Left ventricle myocardium inferior (tissue), 1 donor: ENCODE results near the gene LZTS3. TPM values are rescaled to one million over a fixed set of nuclear protein-coding genes. Genes with fewer than 3 reads are reported as not detected.

ENCODE experiments used
- DNase-seq: peaks from one replicate; pipeline ENCODE4 v3.0.0-alpha.2; 2020
- H3K27ac ChIP-seq: fragments of 200-600 bp; replicated peaks from 2 replicates; pipeline ENCODE4 v1.8.0; 2021
- H3K27me3 ChIP-seq: fragments of 200-600 bp; 2 replicates; pipeline ENCODE4 v1.8.0; 2021; ENCODE audit warnings: low read depth
- H3K36me3 ChIP-seq: fragments of 200-600 bp; 2 replicates; pipeline ENCODE4 v1.8.0; 2021
- H3K4me1 ChIP-seq: fragments of 200-600 bp; 2 replicates; pipeline ENCODE4 v1.8.0; 2021
- H3K4me3 ChIP-seq: fragments of 200-600 bp; 2 replicates; pipeline ENCODE4 v1.8.0; 2021; ENCODE audit warnings: mild to moderate bottlenecking, moderate library complexity
- H3K9me3 ChIP-seq: fragments of 200-600 bp; replicated peaks from 2 replicates; pipeline ENCODE4 v1.8.0; 2021
- CTCF ChIP-seq: fragments of 200-600 bp; IDR thresholded peaks from 2 replicates; pipeline ENCODE4 v1.8.0; 2021; ENCODE audit warnings: antibody characterized with exemption, mild to moderate bottlenecking, borderline replicate concordance
- intact Hi-C: fragments of 100-400 bp; cut with micrococcal nuclease; formaldehyde crosslinking; loops from one replicate; pipeline ENCODE4 v1.11.0; 2022
- total RNA-seq: library from RNA; stranded (reverse); fragmentation: NEBNext Ultra II Directional; extraction: Animal tissue kit (Norgen Biotek cat#: 25700); gene quantifications from one replicate; pipeline ENCODE4 v1.2.1, GENCODE V29; 2021
- donor health status: DM: no; HTN: yes; CAD: no; lungs with severe emphysema.

Gene LZTS3
- total RNA-seq, 1 donor from 2014 or later, result 13.4 TPM

- no peaks in the 10 kb centered on the region for H3K27me3 ChIP-seq
These were observed 1.8 kb downstream of the LZTS3 start for GRCh38 chr20:3171391-3172125.

GRCh38 chr20:3168829-3169590 lies 4.3 kb downstream of the LZTS3 start:
- Histone ChIP-seq H3K36me3 (no peaks in the 10 kb centered on the region), H3K27ac (no peak overlapping the region), H3K4me3 (peak overlapping the region; percentile 63), H3K4me1 (peaks cover 38% of the 10 kb centered on the region), H3K27me3 (no peaks in the 10 kb centered on the region), H3K9me3 (no peaks in the 10 kb centered on the region)
- intact Hi-C loops, result no loop called here
- no peak for TF ChIP-seq CTCF
- no peak for DNase-seq

More at GRCh38 chr20:3171391-3172125, 1.8 kb downstream of the LZTS3 start:
- no peak for DNase-seq
- no peak for TF ChIP-seq CTCF
- Histone ChIP-seq H3K27ac (no peak overlapping the region), H3K36me3 (no peaks in the 10 kb centered on the region), H3K4me1 (peaks cover 43% of the 10 kb centered on the region), H3K9me3 (no peaks in the 10 kb centered on the region), H3K4me3 (no peak overlapping the region)
- intact Hi-C loops, result no loop called here

GRCh38 chr20:3168079-3168828 lies 5.1 kb downstream of the LZTS3 start:
- peak; percentile 49 for DNase-seq
- H3K9me3 ChIP-seq, result no peaks in the 10 kb centered on the region
- TF ChIP-seq CTCF, result no peak
- H3K27ac ChIP-seq, result peak overlapping the region; percentile 40
- intact Hi-C loops, result no loop called here
- H3K27me3 ChIP-seq, result no peaks in the 10 kb centered on the region
- H3K36me3 ChIP-seq, result no peaks in the 10 kb centered on the region
- H3K4me1 ChIP-seq, result peaks cover 31% of the 10 kb centered on the region
- peak overlapping the region; percentile 63 for H3K4me3 ChIP-seq

- H3K27ac ChIP-seq, result peak overlapping the region; percentile 40
- H3K4me1 ChIP-seq, result peaks cover 26% of the 10 kb centered on the region
- intact Hi-C loops, result no loop called here
- no peaks in the 10 kb centered on the region for H3K9me3 ChIP-seq
- no peaks in the 10 kb centered on the region for H3K27me3 ChIP-seq
- no peaks in the 10 kb centered on the region for H3K36me3 ChIP-seq
- no peak for TF ChIP-seq CTCF
- peak overlapping the region; percentile 63 for H3K4me3 ChIP-seq
- no peak for DNase-seq
These were observed 5.6 kb downstream of the LZTS3 start for GRCh38 chr20:3167738-3168078.

GRCh38 chr20:3166913-3167342 lies 6.4 kb downstream of the LZTS3 start:
- no peaks in the 10 kb centered on the region for H3K36me3 ChIP-seq
- no peak overlapping the region for H3K27ac ChIP-seq
- H3K9me3 ChIP-seq, result no peaks in the 10 kb centered on the region
- H3K4me1 ChIP-seq, result peaks cover 22% of the 10 kb centered on the region
- no peak for DNase-seq
- no peaks in the 10 kb centered on the region for H3K27me3 ChIP-seq
- no peak for TF ChIP-seq CTCF
- intact Hi-C loops, result no loop called here
- no peak overlapping the region for H3K4me3 ChIP-seq
